ENCODE results near the gene C1orf116.

Gene C1orf116

GRCh38 chr1:206975306-206975705 is 57.2 kb downstream of the C1orf116 start:
- H3K36me3 ChIP-seq (ENCODE audit: control insufficient read depth, low read depth, low read length): no peaks in the 10 kb centered on the region
- H3K27ac ChIP-seq (ENCODE audit: low read length): no peak overlapping the region
- H3K4me3 ChIP-seq (ENCODE audit: low read length): no peak overlapping the region
- H3K9ac ChIP-seq (ENCODE audit: low read length): no peak overlapping the region
- H3K4me1 ChIP-seq (ENCODE audit: control insufficient read depth, low read depth, low read length): peaks cover 4% of the 10 kb centered on the region
- H3K27me3 ChIP-seq (ENCODE audit: control insufficient read depth, insufficient read depth, low read length): no peaks in the 10 kb centered on the region
- no peaks in the 10 kb centered on the region for H3K9me3 ChIP-seq (ENCODE audit: control insufficient read depth, low read depth, low read length)

- Histone ChIP-seq H3K9ac (ENCODE audit: low read length) (no peak overlapping the region), H3K9me3 (ENCODE audit: control insufficient read depth, low read depth, low read length) (no peaks in the 10 kb centered on the region), H3K36me3 (ENCODE audit: control insufficient read depth, low read depth, low read length) (no peaks in the 10 kb centered on the region), H3K27me3 (ENCODE audit: control insufficient read depth, insufficient read depth, low read length) (no peaks in the 10 kb centered on the region), H3K4me3 (ENCODE audit: low read length) (no peak overlapping the region), H3K4me1 (ENCODE audit: control insufficient read depth, low read depth, low read length) (no peaks in the 10 kb centered on the region), H3K27ac (ENCODE audit: low read length) (no peak overlapping the region)
Observed at GRCh38 chr1:206974140-206974539, 58.4 kb downstream of the C1orf116 start.

GRCh38 chr1:206972728-206973127 is 59.8 kb downstream of the C1orf116 start:
- H3K9ac ChIP-seq (ENCODE audit: low read length): no peak overlapping the region
- no peaks in the 10 kb centered on the region for H3K27me3 ChIP-seq (ENCODE audit: control insufficient read depth, insufficient read depth, low read length)
- no peaks in the 10 kb centered on the region for H3K4me1 ChIP-seq (ENCODE audit: control insufficient read depth, low read depth, low read length)
- no peaks in the 10 kb centered on the region for H3K9me3 ChIP-seq (ENCODE audit: control insufficient read depth, low read depth, low read length)
- H3K4me3 ChIP-seq (ENCODE audit: low read length): no peak overlapping the region
- H3K36me3 ChIP-seq (ENCODE audit: control insufficient read depth, low read depth, low read length): no peaks in the 10 kb centered on the region
- H3K27ac ChIP-seq (ENCODE audit: low read length): no peak overlapping the region

- Histone ChIP-seq H3K27ac (ENCODE audit: low read length) (no peak overlapping the region), H3K4me1 (ENCODE audit: control insufficient read depth, low read depth, low read length) (no peaks in the 10 kb centered on the region), H3K9ac (ENCODE audit: low read length) (no peak overlapping the region), H3K4me3 (ENCODE audit: low read length) (no peak overlapping the region), H3K36me3 (ENCODE audit: control insufficient read depth, low read depth, low read length) (no peaks in the 10 kb centered on the region), H3K27me3 (ENCODE audit: control insufficient read depth, insufficient read depth, low read length) (no peaks in the 10 kb centered on the region), H3K9me3 (ENCODE audit: control insufficient read depth, low read depth, low read length) (no peaks in the 10 kb centered on the region)
Observed at GRCh38 chr1:206971029-206971655, 61.4 kb downstream of the C1orf116 start.

GRCh38 chr1:206970446-206970845 is 62.1 kb downstream of the C1orf116 start, which contains the start of gene FCAMR:
FCAMR (minus strand) TSS chr1:206970460; CDS start chr1:206970125, 335 bp downstream.
- H3K9ac ChIP-seq (ENCODE audit: low read length): no peak within 1 kb of the TSS
- no peak within 1 kb of the TSS for H3K4me3 ChIP-seq (ENCODE audit: low read length)
- H3K9me3 ChIP-seq (ENCODE audit: control insufficient read depth, low read depth, low read length): no peaks in the 10 kb centered on the region
- no peaks in the 10 kb centered on the region for H3K27me3 ChIP-seq (ENCODE audit: control insufficient read depth, insufficient read depth, low read length)
- H3K4me1 ChIP-seq (ENCODE audit: control insufficient read depth, low read depth, low read length): no peaks in the 10 kb centered on the region
- H3K27ac ChIP-seq (ENCODE audit: low read length): no peak within 1 kb of the TSS
- no peaks in the 10 kb centered on the region for H3K36me3 ChIP-seq (ENCODE audit: control insufficient read depth, low read depth, low read length)

GRCh38 chr1:206969090-206969489 is 63.5 kb downstream of the C1orf116 start:
- no peaks in the 10 kb centered on the region for H3K4me1 ChIP-seq (ENCODE audit: control insufficient read depth, low read depth, low read length)
- no peak overlapping the region for H3K9ac ChIP-seq (ENCODE audit: low read length)
- H3K27ac ChIP-seq (ENCODE audit: low read length): no peak overlapping the region
- no peaks in the 10 kb centered on the region for H3K9me3 ChIP-seq (ENCODE audit: control insufficient read depth, low read depth, low read length)
- no peaks in the 10 kb centered on the region for H3K36me3 ChIP-seq (ENCODE audit: control insufficient read depth, low read depth, low read length)
- H3K4me3 ChIP-seq (ENCODE audit: low read length): no peak overlapping the region
- no peaks in the 10 kb centered on the region for H3K27me3 ChIP-seq (ENCODE audit: control insufficient read depth, insufficient read depth, low read length)
